C4-2B (cell line): ENCODE measurements around the gene GLIPR1L1.

Source experiments
- H3K27ac ChIP-seq: fragments of 450-650 bp; 2 replicates; pipeline ENCODE4 v1.5.1; 2017
- CTCF ChIP-seq: fragments of 450-650 bp; conservative IDR thresholded peaks from 2 replicates; pipeline ENCODE4 v1.5.1; 2017; ENCODE audit warnings: mild to moderate bottlenecking
- ZFX ChIP-seq: fragments of 450-650 bp; IDR thresholded peaks from 2 replicates; pipeline ENCODE4 v1.6.1; 2017

Gene GLIPR1L1

GRCh38 chr12:75302781-75303180, 31.7 kb upstream of the GLIPR1L1 start:
- TF ChIP-seq ZFX (no peak), CTCF (no peak)

GRCh38 chr12:75305412-75306332, 28.8 kb upstream of the GLIPR1L1 start:
- no peak for TF ChIP-seq ZFX
- no peak for TF ChIP-seq CTCF
- no peak overlapping the region for H3K27ac ChIP-seq

More at GRCh38 chr12:75302781-75303180, 31.7 kb upstream of the GLIPR1L1 start:
- no peak overlapping the region for H3K27ac ChIP-seq

- TF ChIP-seq ZFX (no peak), CTCF (no peak)
- H3K27ac ChIP-seq: no peak overlapping the region
Observed at GRCh38 chr12:75308279-75308678, 26.2 kb upstream of the GLIPR1L1 start.

- H3K27ac ChIP-seq: no peak overlapping the region
- TF ChIP-seq ZFX (no peak), CTCF (no peak)
Observed at GRCh38 chr12:75311369-75311768, 23.1 kb upstream of the GLIPR1L1 start.

GRCh38 chr12:75315518-75315917, 19.0 kb upstream of the GLIPR1L1 start:
- TF ChIP-seq ZFX (no peak), CTCF (no peak)
- H3K27ac ChIP-seq: no peak overlapping the region

- H3K27ac ChIP-seq: no peak overlapping the region
- TF ChIP-seq CTCF (no peak), ZFX (no peak)
Observed at GRCh38 chr12:75317784-75318183, 16.7 kb upstream of the GLIPR1L1 start.

GRCh38 chr12:75322464-75322863, 12.0 kb upstream of the GLIPR1L1 start:
- no peak overlapping the region for H3K27ac ChIP-seq
- TF ChIP-seq CTCF: no peak
- no peak for TF ChIP-seq ZFX
